Measurements from ENCODE around the gene SFRP2.

The SFRP2 gene

DNA sequence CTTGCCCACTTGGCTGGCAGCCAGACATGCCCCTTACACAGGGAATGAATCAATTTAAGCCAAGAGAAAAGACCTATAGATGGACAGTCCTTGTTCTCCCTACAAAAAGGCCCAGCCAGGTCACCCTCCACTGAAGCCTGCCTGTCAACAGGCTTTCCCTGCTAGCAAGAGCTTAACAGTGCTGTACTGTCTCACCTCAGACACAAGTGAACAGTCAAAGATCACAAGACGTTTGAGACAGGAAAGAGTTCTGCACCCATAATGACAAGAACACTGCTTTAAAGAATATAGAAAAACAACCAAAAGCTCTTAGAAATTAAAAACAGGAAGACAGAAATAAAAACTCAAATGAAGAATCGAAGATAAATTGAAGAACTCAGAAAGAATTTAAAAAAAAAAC lies 33.7 kb downstream of the SFRP2 start:
- Histone ChIP-seq H2BK15ac (ENCODE audit: low read depth, poor library complexity, severe bottlenecking) (no peak overlapping the region), H3K14ac (ENCODE audit: low read length in 2 of 2) (no peak overlapping the region), H2BK120ac (ENCODE audit: low read depth, low read length) (no peak overlapping the region), H3K79me1 (replicated peaks; ENCODE audit: low read length, poor library complexity, severe bottlenecking) (no peaks in the 10 kb centered on the region), H3K9ac (ENCODE audit: low read length) (no peak overlapping the region), H3K4ac (ENCODE audit: low read depth in 1 of 2, low read length in 2 of 2) (no peak overlapping the region), H3K4me2 (ENCODE audit: low read length, poor library complexity, severe bottlenecking) (no peak overlapping the region), H3K4me1 (ENCODE audit: control insufficient read depth, insufficient read depth, low read depth, low read length) (peaks cover 12% of the 10 kb centered on the region), H2AFZ (ENCODE audit: low read depth, low read length) (no peak overlapping the region), H4K8ac (ENCODE audit: low read length) (no peak overlapping the region), H4K91ac (ENCODE audit: low read length) (no peak overlapping the region), H3K27ac (ENCODE audit: low read length, poor library complexity, severe bottlenecking) (no peak overlapping the region), H2BK5ac (ENCODE audit: low read depth, low read length, poor library complexity, severe bottlenecking) (no peak overlapping the region), H2BK12ac (ENCODE audit: low read length in 2 of 2) (no peak overlapping the region), H3K4me3 (ENCODE audit: insufficient read depth in 1 of 2, low read depth in 1 of 2, low read length in 2 of 2) (no peak overlapping the region), H3K27me3 (ENCODE audit: control insufficient read depth in 1 of 2, insufficient read depth in 1 of 2, low read length in 2 of 2) (peaks cover 15 to 37% of the 10 kb centered on the region in 2 experiments), H2AK5ac (ENCODE audit: low read length, severe bottlenecking) (no peak overlapping the region), H3K9me3 (ENCODE audit: control insufficient read depth, low read length) (no peaks in the 10 kb centered on the region), H3K36me3 (ENCODE audit: control insufficient read depth in 1 of 2, insufficient read depth in 2 of 2, low read depth in 1 of 2, low read length in 2 of 2) (no peaks in the 10 kb centered on the region), H3K23ac (ENCODE audit: low read length in 2 of 2) (no peak overlapping the region), H3K18ac (ENCODE audit: low read depth in 1 of 2, low read length in 2 of 2) (no peak overlapping the region)
- DNase-seq = no peak
- 75% methylated on average over 1 of the region's 2 CpGs for WGBS

DNA sequence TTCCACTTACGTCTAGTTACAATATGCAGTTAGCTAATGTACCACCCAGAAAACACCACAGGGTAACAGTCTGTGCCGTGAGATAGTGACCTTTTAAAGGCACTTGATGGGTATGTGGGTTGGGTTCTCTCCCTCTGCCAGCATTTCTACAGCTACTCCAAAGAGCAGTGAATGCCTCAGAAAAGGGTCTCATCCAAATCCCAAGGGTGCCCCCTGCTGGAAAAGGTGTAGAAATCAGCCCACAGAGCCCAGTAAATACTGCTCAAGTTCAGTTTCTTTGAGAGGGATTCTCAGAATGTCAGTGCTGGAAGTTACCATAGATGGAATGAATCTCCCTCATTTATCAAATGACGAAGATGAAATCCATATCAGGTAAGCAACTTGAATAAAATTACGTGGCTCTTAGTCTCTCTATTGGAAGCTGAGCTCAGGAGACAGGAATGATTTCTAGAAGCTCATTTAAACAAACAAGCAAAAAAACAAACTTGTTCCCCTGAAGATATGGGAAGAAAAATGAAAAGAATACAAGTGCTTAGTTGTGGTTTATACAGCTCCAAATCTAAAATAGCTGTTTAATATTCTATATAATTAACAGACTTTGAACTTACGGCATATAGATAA lies 38.6 kb downstream of the SFRP2 start:
- Histone ChIP-seq H3K4ac (ENCODE audit: low read depth in 1 of 2, low read length in 2 of 2) (no peak overlapping the region), H3K27ac (ENCODE audit: low read length, poor library complexity, severe bottlenecking) (no peak overlapping the region), H3K18ac (ENCODE audit: low read depth in 1 of 2, low read length in 2 of 2) (no peak overlapping the region), H3K4me1 (ENCODE audit: control insufficient read depth, insufficient read depth, low read depth, low read length) (peaks cover 4% of the 10 kb centered on the region), H3K14ac (ENCODE audit: low read length in 2 of 2) (no peak overlapping the region), H4K91ac (ENCODE audit: low read length) (no peak overlapping the region), H2AFZ (ENCODE audit: low read depth, low read length) (no peak overlapping the region), H3K23ac (ENCODE audit: low read length in 2 of 2) (no peak overlapping the region), H3K79me1 (replicated peaks; ENCODE audit: low read length, poor library complexity, severe bottlenecking) (no peaks in the 10 kb centered on the region), H3K9me3 (ENCODE audit: control insufficient read depth, low read length) (no peaks in the 10 kb centered on the region), H4K8ac (ENCODE audit: low read length) (no peak overlapping the region), H3K36me3 (ENCODE audit: control insufficient read depth in 1 of 2, insufficient read depth in 2 of 2, low read depth in 1 of 2, low read length in 2 of 2) (no peaks in the 10 kb centered on the region), H3K27me3 (ENCODE audit: control insufficient read depth in 1 of 2, insufficient read depth in 1 of 2, low read length in 2 of 2) (peaks cover 6 to 11% of the 10 kb centered on the region in 2 experiments), H3K4me3 (ENCODE audit: insufficient read depth in 1 of 2, low read depth in 1 of 2, low read length in 2 of 2) (no peak overlapping the region), H3K4me2 (ENCODE audit: low read length, poor library complexity, severe bottlenecking) (no peak overlapping the region), H2BK15ac (ENCODE audit: low read depth, poor library complexity, severe bottlenecking) (no peak overlapping the region), H2AK5ac (ENCODE audit: low read length, severe bottlenecking) (no peak overlapping the region), H2BK5ac (ENCODE audit: low read depth, low read length, poor library complexity, severe bottlenecking) (no peak overlapping the region), H2BK12ac (ENCODE audit: low read length in 2 of 2) (no peak overlapping the region), H3K9ac (ENCODE audit: low read length) (no peak overlapping the region), H2BK120ac (ENCODE audit: low read depth, low read length) (no peak overlapping the region)
- peak; percentile 71 for DNase-seq
- WGBS = no CpG with 5 or more reads among the region's 5 CpGs

DNA sequence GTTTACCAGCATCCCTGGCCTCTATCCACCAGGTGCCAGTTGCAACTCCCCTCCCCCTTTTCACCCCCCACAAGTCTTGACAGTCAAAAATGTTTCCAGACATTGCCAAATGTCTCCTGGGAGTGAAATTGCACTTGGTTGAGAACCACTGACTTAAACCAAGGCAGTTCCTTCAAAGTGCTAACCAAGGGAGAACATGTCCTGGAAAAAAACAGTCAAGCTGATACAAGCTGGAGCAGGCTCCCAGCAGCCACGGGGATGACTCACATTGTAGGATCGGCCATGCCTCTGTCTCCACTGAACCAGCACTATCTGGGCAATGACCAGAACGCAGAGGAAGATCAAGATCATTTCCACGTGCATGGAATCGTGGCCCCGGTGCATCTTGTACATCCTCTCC lies 40.5 kb downstream of the SFRP2 start:
- H4K91ac ChIP-seq (ENCODE audit: low read length) = no peak overlapping the region
- WGBS = 39% methylated on average over 6 of the region's 6 CpGs
- H3K9ac ChIP-seq (ENCODE audit: low read length) = peak overlapping the region; percentile 65
- no peaks in the 10 kb centered on the region for H3K9me3 ChIP-seq (ENCODE audit: control insufficient read depth, low read length)
- no peak overlapping the region for H3K18ac ChIP-seq (ENCODE audit: low read depth in 1 of 2, low read length in 2 of 2)
- no peak overlapping the region for H3K4me2 ChIP-seq (ENCODE audit: low read length, poor library complexity, severe bottlenecking)
- H2BK12ac ChIP-seq (ENCODE audit: low read length in 2 of 2) = no peak overlapping the region
- no peak overlapping the region for H4K8ac ChIP-seq (ENCODE audit: low read length)
- H2AK5ac ChIP-seq (ENCODE audit: low read length, severe bottlenecking) = no peak overlapping the region
- DNase-seq = peak; percentile 78
- no peak overlapping the region for H2BK15ac ChIP-seq (ENCODE audit: low read depth, poor library complexity, severe bottlenecking)
- no peak overlapping the region for H3K4me3 ChIP-seq (ENCODE audit: insufficient read depth in 1 of 2, low read depth in 1 of 2, low read length in 2 of 2)
- no peak overlapping the region for H3K23ac ChIP-seq (ENCODE audit: low read length in 2 of 2)
- H2BK120ac ChIP-seq (ENCODE audit: low read depth, low read length) = no peak overlapping the region
- H3K4ac ChIP-seq (ENCODE audit: low read depth in 1 of 2, low read length in 2 of 2) = no peak overlapping the region
- H3K36me3 ChIP-seq (ENCODE audit: control insufficient read depth in 1 of 2, insufficient read depth in 2 of 2, low read depth in 1 of 2, low read length in 2 of 2) = no peaks in the 10 kb centered on the region
- H3K4me1 ChIP-seq (ENCODE audit: control insufficient read depth, insufficient read depth, low read depth, low read length) = peaks cover 4% of the 10 kb centered on the region
- peak overlapping the region; percentile 40 for H3K27ac ChIP-seq (ENCODE audit: low read length, poor library complexity, severe bottlenecking)
- H2AFZ ChIP-seq (ENCODE audit: low read depth, low read length) = no peak overlapping the region
- H3K14ac ChIP-seq (ENCODE audit: low read length in 2 of 2) = no peak overlapping the region
- no peak overlapping the region for H2BK5ac ChIP-seq (ENCODE audit: low read depth, low read length, poor library complexity, severe bottlenecking)
- H3K27me3 ChIP-seq (ENCODE audit: control insufficient read depth in 1 of 2, insufficient read depth in 1 of 2, low read length in 2 of 2) = peaks cover 6 to 7% of the 10 kb centered on the region in 2 experiments
- H3K79me1 ChIP-seq (replicated peaks; ENCODE audit: low read length, poor library complexity, severe bottlenecking) = no peaks in the 10 kb centered on the region

DNA sequence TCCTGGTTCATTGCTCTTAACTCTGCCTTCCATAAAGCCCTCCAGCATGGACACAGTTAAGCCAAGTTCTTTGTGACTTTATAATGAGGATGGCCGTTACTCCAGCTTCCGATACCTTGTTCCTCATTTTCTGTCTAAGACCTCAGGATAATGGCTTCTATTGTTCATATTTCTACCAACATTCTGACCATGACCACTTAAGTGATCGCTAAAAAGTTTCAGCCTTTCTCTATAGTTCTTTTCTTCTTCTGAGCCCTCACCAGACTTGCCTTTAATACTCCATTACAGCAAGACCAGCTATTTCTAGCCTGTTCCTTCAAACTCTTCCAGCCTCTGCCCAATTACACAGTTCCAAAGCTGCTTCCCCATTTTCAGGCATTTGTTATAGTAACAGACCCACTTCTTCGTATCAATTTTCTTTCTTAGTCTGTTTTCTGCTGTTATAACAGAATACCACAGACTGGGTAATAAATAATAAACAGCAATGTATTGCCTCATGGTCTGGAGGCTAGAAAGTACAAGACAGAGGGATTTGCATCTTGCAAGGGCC lies 41.4 kb downstream of the SFRP2 start:
- H2AFZ ChIP-seq (ENCODE audit: low read depth, low read length) = no peak overlapping the region
- H3K27me3 ChIP-seq (ENCODE audit: control insufficient read depth in 1 of 2, insufficient read depth in 1 of 2, low read length in 2 of 2) = peaks cover 6 to 7% of the 10 kb centered on the region in 2 experiments
- H2BK15ac ChIP-seq (ENCODE audit: low read depth, poor library complexity, severe bottlenecking) = no peak overlapping the region
- no peak overlapping the region for H3K27ac ChIP-seq (ENCODE audit: low read length, poor library complexity, severe bottlenecking)
- no peaks in the 10 kb centered on the region for H3K79me1 ChIP-seq (replicated peaks; ENCODE audit: low read length, poor library complexity, severe bottlenecking)
- no peak overlapping the region for H2BK12ac ChIP-seq (ENCODE audit: low read length in 2 of 2)
- no peak overlapping the region for H3K14ac ChIP-seq (ENCODE audit: low read length in 2 of 2)
- peaks cover 4% of the 10 kb centered on the region for H3K4me1 ChIP-seq (ENCODE audit: control insufficient read depth, insufficient read depth, low read depth, low read length)
- no peak overlapping the region for H2AK5ac ChIP-seq (ENCODE audit: low read length, severe bottlenecking)
- no peak overlapping the region for H2BK5ac ChIP-seq (ENCODE audit: low read depth, low read length, poor library complexity, severe bottlenecking)
- H3K23ac ChIP-seq (ENCODE audit: low read length in 2 of 2) = no peak overlapping the region
- no peak overlapping the region for H3K18ac ChIP-seq (ENCODE audit: low read depth in 1 of 2, low read length in 2 of 2)
- 88% methylated on average over 4 of the region's 4 CpGs for WGBS
- H3K9ac ChIP-seq (ENCODE audit: low read length) = no peak overlapping the region
- no peak overlapping the region for H3K4me2 ChIP-seq (ENCODE audit: low read length, poor library complexity, severe bottlenecking)
- H2BK120ac ChIP-seq (ENCODE audit: low read depth, low read length) = no peak overlapping the region
- H3K36me3 ChIP-seq (ENCODE audit: control insufficient read depth in 1 of 2, insufficient read depth in 2 of 2, low read depth in 1 of 2, low read length in 2 of 2) = no peaks in the 10 kb centered on the region
- no peak overlapping the region for H4K91ac ChIP-seq (ENCODE audit: low read length)
- no peak overlapping the region for H3K4me3 ChIP-seq (ENCODE audit: insufficient read depth in 1 of 2, low read depth in 1 of 2, low read length in 2 of 2)
- no peak for DNase-seq
- no peak overlapping the region for H3K4ac ChIP-seq (ENCODE audit: low read depth in 1 of 2, low read length in 2 of 2)
- H3K9me3 ChIP-seq (ENCODE audit: control insufficient read depth, low read length) = no peaks in the 10 kb centered on the region
- H4K8ac ChIP-seq (ENCODE audit: low read length) = no peak overlapping the region

Measured in mesenchymal stem cell (in vitro differentiated cells and primary cell).